ENCODE data around the gene RGS1. TPM values are rescaled to one million over a fixed set of nuclear protein-coding genes. Genes with fewer than 3 reads are reported as not detected.
A peak's percentile ranks its signal among the peaks of the same experiment; 100 is the strongest.

RGS1 gene
- total RNA-seq (2014; rRNA removed; shearing (Covaris generic)), result not detected in 2 replicates
- polyA plus RNA-seq (2015; cell fraction: cytosol; rRNA removed), result not detected in 2 replicates
- not detected in 2 replicates for polyA plus RNA-seq (2015; cell fraction: nucleus; rRNA removed)

- no peak for DNase-seq (ENCODE audit: low read depth)
These were observed at the start of gene RGS1 for GRCh38 chr1:192575499-192576189. TSS of gene RGS1 (plus strand) at chr1:192575773. CDS start at chr1:192575793, 20 bp downstream.

- no peak for DNase-seq (ENCODE audit: low read depth)
These were observed 48.3 kb upstream of the RGS1 start for GRCh38 chr1:192527111-192527795.

GRCh38 chr1:192527950-192528349 is 47.6 kb upstream of the RGS1 start:
- DNase-seq (ENCODE audit: low read depth), result no peak

GRCh38 chr1:192529031-192529755 is 46.4 kb upstream of the RGS1 start:
- no peak for DNase-seq (ENCODE audit: low read depth)

GRCh38 chr1:192529811-192530210 is 45.8 kb upstream of the RGS1 start:
- DNase-seq (ENCODE audit: low read depth), result no peak

GRCh38 chr1:192530254-192530653 is 45.3 kb upstream of the RGS1 start:
- no peak for DNase-seq (ENCODE audit: low read depth)

GRCh38 chr1:192531037-192531703 is 44.4 kb upstream of the RGS1 start:
- peak; percentile 96 for DNase-seq (ENCODE audit: low read depth)

- DNase-seq (ENCODE audit: low read depth), result no peak
These were observed 40.9 kb upstream of the RGS1 start for GRCh38 chr1:192534666-192535065.

GRCh38 chr1:192535916-192536664 is 39.5 kb upstream of the RGS1 start:
- DNase-seq (ENCODE audit: low read depth), result no peak

GRCh38 chr1:192538407-192539296 is 36.9 kb upstream of the RGS1 start:
- DNase-seq (ENCODE audit: low read depth), result no peak

- peak; percentile 91 for DNase-seq (ENCODE audit: low read depth)
These were observed 36.1 kb upstream of the RGS1 start for GRCh38 chr1:192539297-192540092.

GRCh38 chr1:192543445-192543844 is 32.1 kb upstream of the RGS1 start:
- no peak for DNase-seq (ENCODE audit: low read depth)

GRCh38 chr1:192545896-192546521 is 29.6 kb upstream of the RGS1 start:
- DNase-seq (ENCODE audit: low read depth), result no peak

GRCh38 chr1:192546596-192547190 is 28.9 kb upstream of the RGS1 start:
- no peak for DNase-seq (ENCODE audit: low read depth)

GRCh38 chr1:192547501-192547900 is 28.1 kb upstream of the RGS1 start:
- DNase-seq (ENCODE audit: low read depth), result no peak

GRCh38 chr1:192549937-192550336 is 25.6 kb upstream of the RGS1 start:
- DNase-seq (ENCODE audit: low read depth), result no peak

GRCh38 chr1:192550922-192551534 is 24.5 kb upstream of the RGS1 start:
- peak; percentile 92 for DNase-seq (ENCODE audit: low read depth)

Measured in HT1080 (cell line).